IMR-90 (cell line): ENCODE data around the gene HIPK3. TPM values are rescaled to one million over a fixed set of nuclear protein-coding genes. Genes with fewer than 3 reads are reported as not detected.

Experiments
- ATAC-seq: fragments of 200-7000 bp; cut with Tn5 transposase; 2 replicates; pipeline ENCODE4 v1.9.1; 2020; ENCODE audit warnings: low read depth, mild to moderate bottlenecking, moderate library complexity
- BruUV-seq: library from RNA; stranded (reverse); fragments of 400-500 nt; replicated peaks from 2 replicates; lab custom pipeline; 2021; lab: Mats Ljungman, UMichigan
- CTCF ChIA-PET: fragments of 300-600 bp; formaldehyde crosslinking; extraction: SDS; loops from one replicate; lab custom pipeline; 2021; ENCODE audit warnings: antibody characterized with exemption; lab: Yijun Ruan, JAX
- POLR2A ChIA-PET: fragments of 300-600 bp; sonication (Branson Sonifier 250); formaldehyde crosslinking; loops from one replicate; lab custom pipeline; 2022; ENCODE audit warnings: antibody characterized with exemption; ENCODE audit not compliant: unreplicated experiment; lab: Charles Lee
- DNase-seq: peaks from one replicate; pipeline ENCODE4 v3.0.0; 2013
- H2AFZ ChIP-seq: replicated peaks from 2 replicates; pipeline ENCODE3; 2013; ENCODE audit warnings: low read length, mild to moderate bottlenecking; ENCODE audit not compliant: poor library complexity
- H2AK5ac ChIP-seq: 2 replicates; pipeline ENCODE4 v1.6.1; 2013; ENCODE audit warnings: low read depth, low read length, inconsistent platforms
- H2AK9ac ChIP-seq: replicated peaks from 2 replicates; pipeline ENCODE3; 2013; ENCODE audit warnings: mild to moderate bottlenecking, low read depth, low read length, moderate library complexity; ENCODE audit not compliant: poor library complexity
- H2BK120ac ChIP-seq: 2 replicates; pipeline ENCODE4 v1.6.1; 2013; ENCODE audit warnings: low read depth, low read length, inconsistent platforms
- H2BK15ac ChIP-seq: 3 replicates; pipeline ENCODE4 v1.6.1; 2013; ENCODE audit warnings: low read depth, low read length, inconsistent platforms
- H2BK20ac ChIP-seq: 2 replicates; pipeline ENCODE4 v1.6.1; 2013; ENCODE audit warnings: low read depth, mild to moderate bottlenecking, inconsistent platforms, low read length, moderate library complexity
- H2BK5ac ChIP-seq: 2 replicates; pipeline ENCODE4 v1.6.1; 2013; ENCODE audit warnings: mild to moderate bottlenecking, low read depth, low read length, inconsistent platforms; ENCODE audit not compliant: poor library complexity, severe bottlenecking
- H3K14ac ChIP-seq: replicated peaks from 2 replicates; pipeline ENCODE4 v1.6.1; 2013; ENCODE audit warnings: low read depth, low read length, inconsistent platforms
- H3K18ac ChIP-seq: 2 replicates; pipeline ENCODE4 v1.6.1; 2013; ENCODE audit warnings: low read depth, low read length, control low read depth
- H3K23ac ChIP-seq: 2 replicates; pipeline ENCODE4 v1.6.1; 2013; ENCODE audit warnings: low read depth, low read length, inconsistent platforms
- H3K27ac ChIP-seq: 2 replicates; pipeline ENCODE4 v1.5.1; 2013; ENCODE audit warnings: mild to moderate bottlenecking, control low read depth, low read length; ENCODE audit not compliant: insufficient read depth
- H3K27me3 ChIP-seq: 2 replicates; pipeline ENCODE4 v1.6.1; 2013; ENCODE audit warnings: low read length; ENCODE audit not compliant: control insufficient read depth, insufficient read depth
- H3K36me3 ChIP-seq: 2 replicates; pipeline ENCODE4 v1.6.1; 2013; ENCODE audit warnings: low read length, mixed read lengths; ENCODE audit not compliant: control insufficient read depth, insufficient read depth
- H3K4ac ChIP-seq: 2 replicates; pipeline ENCODE4 v1.6.1; 2013; ENCODE audit warnings: low read depth, low read length, inconsistent platforms
- H3K4me1 ChIP-seq: 2 replicates; pipeline ENCODE4 v1.6.1; 2013; ENCODE audit warnings: low read length, mixed read lengths; ENCODE audit not compliant: control insufficient read depth, insufficient read depth
- H3K4me2 ChIP-seq: 2 replicates; pipeline ENCODE4 v1.6.1; 2013; ENCODE audit warnings: low read depth, mild to moderate bottlenecking, control low read depth, low read length, moderate library complexity
- H3K4me3 ChIP-seq: 2 replicates; pipeline ENCODE4 v1.5.1; 2013; ENCODE audit warnings: low read depth, mild to moderate bottlenecking, control low read depth, low read length, moderate library complexity; ENCODE audit not compliant: insufficient read depth
- H3K56ac ChIP-seq: 2 replicates; pipeline ENCODE4 v1.6.1; 2013; ENCODE audit warnings: low read length, inconsistent platforms; ENCODE audit not compliant: insufficient read depth; ENCODE audit errors: extremely low read depth
- H3K79me1 ChIP-seq, 2 experiments: 2 replicates each; pipeline ENCODE4 v1.6.1; 2013; ENCODE audit warnings: low read length in 2 of 2, inconsistent platforms in 1 of 2, low read depth in 1 of 2
- H3K9ac ChIP-seq: 2 replicates; pipeline ENCODE4 v1.6.1; 2013; ENCODE audit warnings: low read depth, low read length, control low read depth
- H3K9me1 ChIP-seq: 2 replicates; pipeline ENCODE4 v1.6.1; 2013; ENCODE audit warnings: low read length, inconsistent platforms; ENCODE audit not compliant: insufficient read depth
- H3K9me3 ChIP-seq: 2 replicates; pipeline ENCODE4 v1.6.1; 2013; ENCODE audit warnings: low read length; ENCODE audit not compliant: control insufficient read depth, insufficient read depth
- H4K20me1 ChIP-seq: 2 replicates; pipeline ENCODE4 v1.6.1; 2013; ENCODE audit warnings: low read length, inconsistent platforms; ENCODE audit not compliant: insufficient read depth
- H4K5ac ChIP-seq: 2 replicates; pipeline ENCODE4 v1.6.1; 2013; ENCODE audit warnings: mild to moderate bottlenecking, low read depth, low read length, control low read depth
- H4K8ac ChIP-seq, 2 experiments: 2 replicates each; pipeline ENCODE4 v1.6.1; 2013; ENCODE audit warnings: low read depth in 2 of 2, low read length in 2 of 2, control low read depth in 1 of 2, inconsistent platforms in 1 of 2
- H4K91ac ChIP-seq: 2 replicates; pipeline ENCODE4 v1.6.1; 2013; ENCODE audit warnings: low read depth, low read length, inconsistent platforms; ENCODE audit not compliant: insufficient read depth
- BHLHE40 ChIP-seq: fragments of 150-350 bp; IDR thresholded peaks from 2 replicates; pipeline ENCODE4 v1.6.1; 2016; ENCODE audit warnings: mild to moderate bottlenecking, low read depth, low read length
- CEBPB ChIP-seq: IDR thresholded peaks from 2 replicates; pipeline ENCODE4 v1.6.1; 2012; ENCODE audit warnings: low read depth, low read length, improper control_type of control experiment
- CHD1 ChIP-seq: IDR thresholded peaks from 2 replicates; pipeline ENCODE4 v1.6.1; 2012; ENCODE audit warnings: low read depth, low read length, improper control_type of control experiment
- ELK1 ChIP-seq: fragments of 150-350 bp; IDR thresholded peaks from 2 replicates; pipeline ENCODE4 v1.6.1; 2016; ENCODE audit warnings: low read depth, mild to moderate bottlenecking, low read length, moderate library complexity, borderline replicate concordance
- MAFK ChIP-seq: IDR thresholded peaks from 2 replicates; pipeline ENCODE4 v1.6.1; 2012; ENCODE audit warnings: low read depth, low read length, improper control_type of control experiment
- MAZ ChIP-seq: IDR thresholded peaks from 2 replicates; pipeline ENCODE4 v1.6.1; 2012; ENCODE audit warnings: low read depth, mild to moderate bottlenecking, low read length, improper control_type of control experiment, moderate library complexity, borderline replicate concordance
- MXI1 ChIP-seq: IDR thresholded peaks from 2 replicates; pipeline ENCODE4 v1.6.1; 2012; ENCODE audit warnings: low read depth, mild to moderate bottlenecking, low read length, moderate library complexity, borderline replicate concordance
- NFE2L2 ChIP-seq: fragments of 150-350 bp; IDR thresholded peaks from 2 replicates; pipeline ENCODE4 v1.6.1; 2016; ENCODE audit warnings: low read depth, mild to moderate bottlenecking, low read length
- POLR2A ChIP-seq: IDR thresholded peaks from 2 replicates; pipeline ENCODE4 v1.6.1; 2012; ENCODE audit warnings: mild to moderate bottlenecking, low read depth, low read length
- RAD21 ChIP-seq: IDR thresholded peaks from 2 replicates; pipeline ENCODE4 v1.6.1; 2012; ENCODE audit warnings: low read length, improper control_type of control experiment
- RCOR1 ChIP-seq: IDR thresholded peaks from 2 replicates; pipeline ENCODE4 v1.6.1; 2012; ENCODE audit warnings: mild to moderate bottlenecking, low read length, improper control_type of control experiment; ENCODE audit not compliant: insufficient replicate concordance
- SMC3 ChIP-seq: fragments of 150-350 bp; IDR thresholded peaks from 2 replicates; pipeline ENCODE4 v1.6.1; 2016; ENCODE audit warnings: low read depth, mild to moderate bottlenecking, antibody characterized with exemption, low read length, moderate library complexity
- dilution Hi-C: fragments of 300-500 bp; cut with HindIII; formaldehyde crosslinking; loops from one replicate; pipeline ENCODE4 v1.14.3; 2018; ENCODE audit warnings: low sequenced_read_pairs; ENCODE audit not compliant: unreplicated experiment
- in situ Hi-C: fragments of 300-500 bp; cut with MboI; formaldehyde crosslinking; loops from 3 replicates; pipeline ENCODE4 v1.14.3; 2019; ENCODE audit warnings: low sequenced_read_pairs, inconsistent platforms, mixed read lengths
- intact Hi-C: fragments of 100-400 bp; cut with micrococcal nuclease; formaldehyde crosslinking; loops from 2 replicates; pipeline ENCODE4 v1.10.0; 2022
- polyA plus RNA-seq, 3 experiments: library from polyadenylated mRNA; depleted of rRNA; stranded (reverse); fragments of >200 nt; gene quantifications; 2 replicates each; pipeline ENCODE4 v1.2.3, GENCODE V29; 2012; ENCODE audit warnings: low replicate concordance in 1 of 3
- total RNA-seq: library from RNA; depleted of rRNA; stranded (reverse); fragments of >200 nt; gene quantifications from 2 replicates; pipeline ENCODE4 v1.2.3, GENCODE V29; 2012

The HIPK3 gene
- total and polyA plus RNA-seq, 2 of the 4 experiments (the other 2 are of a cell fraction), result 8.3 to 103 TPM

- dilution Hi-C loops, result no loop called here
- in situ Hi-C loops, result no loop called here
- peaks cover 91% of the 10 kb centered on the region for H4K20me1 ChIP-seq
Measured at GRCh38 chr11:33281758-33282157, 24.6 kb downstream of the HIPK3 start.

More at GRCh38 chr11:33281758-33282157, 24.6 kb downstream of the HIPK3 start:
- ATAC-seq (no peak), DNase-seq (no peak)
- intact Hi-C loops, result no loop called here
- POLR2A ChIA-PET, result no interaction called here
- CTCF ChIA-PET, result no interaction called here
- Histone ChIP-seq H4K8ac (no peak overlapping the region), H3K14ac (no peak overlapping the region), H3K23ac (no peak overlapping the region), H3K27ac (no peak overlapping the region), H3K18ac (no peak overlapping the region), H2BK15ac (no peak overlapping the region), H2AK5ac (no peak overlapping the region), H3K4me1 (peaks cover 2% of the 10 kb centered on the region; the same call in 1 of the 2 replicates), H3K9ac (no peak overlapping the region), H3K56ac (no peak overlapping the region), H2BK120ac (no peak overlapping the region), H3K4me2 (no peak overlapping the region), H2AK9ac (no peak overlapping the region), H2AFZ (no peak overlapping the region), H3K27me3 (no peaks in the 10 kb centered on the region), H2BK20ac (no peak overlapping the region), H3K36me3 (peaks cover 4% of the 10 kb centered on the region), H3K79me1 (peaks cover 13 to 59% of the 10 kb centered on the region in 2 experiments), H4K91ac (no peak overlapping the region), H3K9me1 (peaks cover 7% of the 10 kb centered on the region), H3K4ac (no peak overlapping the region), H4K5ac (no peak overlapping the region), H3K9me3 (no peaks in the 10 kb centered on the region), H2BK5ac (no peak overlapping the region), H3K4me3 (no peak overlapping the region)
- BruUV-seq, result no TSS peak
- TF ChIP-seq BHLHE40 (no peak), CHD1 (no peak), MAFK (no peak), MAZ (no peak), RCOR1 (no peak), NFE2L2 (no peak), CEBPB (no peak), SMC3 (no peak), POLR2A (no peak), MXI1 (no peak), RAD21 (no peak), ELK1 (no peak)
